Neural cell (in vitro differentiated cells): Measurements from ENCODE around the gene ZNF3. TPM values are rescaled to one million over a fixed set of nuclear protein-coding genes. Genes with fewer than 3 reads are reported as not detected.

Experiments
- H2AFZ ChIP-seq: fragments of 200-600, 300-800 bp; sonication (generic), shearing (Covaris generic); 2 replicates; pipeline ENCODE4 v1.6.0; 2014; ENCODE audit warnings: low read depth, mild to moderate bottlenecking, antibody characterized with exemption, low read length, moderate library complexity
- H3F3A ChIP-seq: fragments of 200-600 bp; shearing (Covaris generic); 2 replicates; pipeline ENCODE4 v1.6.1; 2016; ENCODE audit warnings: mild to moderate bottlenecking, moderate library complexity, mixed read lengths, antibody characterized with exemption, low read length; ENCODE audit not compliant: insufficient read depth, poor library complexity, severe bottlenecking
- H3K27ac ChIP-seq: fragments of 200-600, 300-800 bp; sonication (generic), shearing (Covaris generic); 2 replicates; pipeline ENCODE4 v1.5.1; 2014; ENCODE audit warnings: mild to moderate bottlenecking, low read length, moderate library complexity
- H3K27me3 ChIP-seq: fragments of 300-800, 200-600 bp; sonication (generic), shearing (Covaris generic); 2 replicates; pipeline ENCODE4 v1.6.0; 2014; ENCODE audit warnings: mild to moderate bottlenecking, low read depth, low read length, moderate library complexity; ENCODE audit not compliant: insufficient read depth
- H3K36me3 ChIP-seq: fragments of 300-800, 200-600 bp; sonication (generic), shearing (Covaris generic); 2 replicates; pipeline ENCODE4 v1.5.1; 2014; ENCODE audit warnings: mild to moderate bottlenecking, antibody characterized with exemption, low read length, moderate library complexity; ENCODE audit not compliant: insufficient read depth
- H3K4me2 ChIP-seq: fragments of 300-800, 200-600 bp; sonication (generic), shearing (Covaris generic); 2 replicates; pipeline ENCODE4 v1.6.0; 2014; ENCODE audit warnings: mild to moderate bottlenecking, low read length
- H3K4me3 ChIP-seq: fragments of 300-800, 200-600 bp; sonication (generic), shearing (Covaris generic); 2 replicates; pipeline ENCODE4 v1.5.1; 2014; ENCODE audit warnings: mild to moderate bottlenecking, low read length, moderate library complexity
- H3K79me2 ChIP-seq: fragments of 200-600 bp; shearing (Covaris generic); replicated peaks from 2 replicates; pipeline ENCODE4 v1.6.0; 2014; ENCODE audit warnings: mild to moderate bottlenecking, low read length, moderate library complexity; ENCODE audit not compliant: insufficient read depth
- H3K9ac ChIP-seq: fragments of 300-800, 200-600 bp; sonication (generic), shearing (Covaris generic); 2 replicates; pipeline ENCODE4 v1.6.1; 2016; ENCODE audit warnings: mild to moderate bottlenecking, low read length, mixed read lengths
- H3K9me2 ChIP-seq: fragments of 200-600 bp; shearing (Covaris generic); 2 replicates; pipeline ENCODE4 v1.6.1; 2016; ENCODE audit warnings: mild to moderate bottlenecking, low read length, mixed read lengths; ENCODE audit not compliant: insufficient read depth
- H3K9me3 ChIP-seq: fragments of 200-600, 300-800 bp; sonication (generic), shearing (Covaris generic); 2 replicates; pipeline ENCODE4 v1.6.1; 2016; ENCODE audit warnings: mild to moderate bottlenecking, mixed run types, low read length, moderate library complexity, mixed read lengths
- H4K20me1 ChIP-seq: fragments of 200-600 bp; shearing (Covaris generic); 2 replicates; pipeline ENCODE4 v1.6.1; 2016; ENCODE audit warnings: mild to moderate bottlenecking, mixed run types; ENCODE audit not compliant: insufficient read depth
- EP300 ChIP-seq: fragments of 450-650 bp; conservative IDR thresholded peaks from 2 replicates; pipeline ENCODE4 v1.6.1; 2014; ENCODE audit warnings: antibody characterized with exemption, mild to moderate bottlenecking, moderate library complexity; ENCODE audit not compliant: poor library complexity, severe bottlenecking
- EZH2 ChIP-seq: fragments of 200-600, 300-800 bp; shearing (Covaris generic), sonication (generic); IDR thresholded peaks from 2 replicates; pipeline ENCODE4 v1.6.1; 2014; ENCODE audit warnings: antibody characterized with exemption, low read length, borderline replicate concordance, mild to moderate bottlenecking; ENCODE audit not compliant: insufficient read depth, poor library complexity, severe bottlenecking
- MXI1 ChIP-seq: fragments of 450-650 bp; conservative IDR thresholded peaks from 2 replicates; pipeline ENCODE4 v1.6.1; 2014; ENCODE audit warnings: antibody characterized with exemption, mild to moderate bottlenecking; ENCODE audit not compliant: poor library complexity, severe bottlenecking
- POLR2AphosphoS5 ChIP-seq: IDR thresholded peaks from 2 replicates; pipeline ENCODE4 v1.6.1; 2012
- RAD21 ChIP-seq: fragments of 450-650 bp; conservative IDR thresholded peaks from 2 replicates; pipeline ENCODE4 v1.6.1; 2014; ENCODE audit warnings: antibody characterized with exemption, mild to moderate bottlenecking, moderate library complexity
- SMC3 ChIP-seq: fragments of 450-650 bp; conservative IDR thresholded peaks from 2 replicates; pipeline ENCODE4 v1.6.1; 2014; ENCODE audit warnings: antibody characterized with exemption, mild to moderate bottlenecking, moderate library complexity; ENCODE audit not compliant: poor library complexity
- TAF1 ChIP-seq: IDR thresholded peaks from 2 replicates; pipeline ENCODE4 v1.6.1; 2012; ENCODE audit warnings: low read depth
- polyA plus RNA-seq: library from polyadenylated mRNA; depleted of rRNA; stranded (reverse); fragments of >200 nt; gene quantifications from 2 replicates; pipeline ENCODE4 v1.2.3, GENCODE V29; 2014
- TF ChIP-seq, protein P1 (sequence below): fragments of 450-650 bp; IDR thresholded peaks from 2 replicates; pipeline ENCODE4 v1.5.1; 2014; ENCODE audit warnings: antibody characterized with exemption, mild to moderate bottlenecking, moderate library complexity; ENCODE audit not compliant: poor library complexity, severe bottlenecking
- TF ChIP-seq, protein P2 (sequence below): IDR thresholded peaks from 2 replicates; pipeline ENCODE4 v1.6.1; 2012; ENCODE audit warnings: borderline replicate concordance

ZNF3 gene
- polyA plus RNA-seq, 1 donor from 2014 or later: 57.2 TPM

DNA sequence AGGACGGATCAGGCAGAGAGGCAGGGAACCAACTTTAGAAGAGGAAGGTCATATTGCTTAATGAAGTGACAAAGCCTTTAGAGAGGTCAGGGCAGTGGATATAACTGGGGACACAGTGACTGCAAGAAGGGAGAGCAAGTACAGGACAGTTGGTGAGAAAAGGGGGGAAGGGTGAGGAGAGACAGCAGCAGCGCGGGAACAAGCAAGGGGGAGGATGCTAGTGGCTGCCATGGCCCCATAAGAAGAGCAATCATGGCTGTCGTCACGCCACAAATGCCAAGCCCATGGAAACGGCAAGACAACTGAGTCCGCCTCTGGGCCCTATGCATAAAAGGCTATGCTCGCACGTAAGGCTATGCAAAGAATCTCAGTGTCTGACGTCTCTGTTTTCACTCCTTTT, 9.1 kb downstream of the ZNF3 start:
- no peak overlapping the region for H3K4me2 ChIP-seq
- H3K27ac ChIP-seq: no peak overlapping the region
- peaks cover 42% of the 10 kb centered on the region for H3K36me3 ChIP-seq
- peaks cover 12% of the 10 kb centered on the region for H3K9me3 ChIP-seq
- no peaks in the 10 kb centered on the region for H3K9me2 ChIP-seq
- no peak overlapping the region for H2AFZ ChIP-seq
- H3K79me2 ChIP-seq: peaks cover 10% of the 10 kb centered on the region
- H4K20me1 ChIP-seq: no peaks in the 10 kb centered on the region
- H3K27me3 ChIP-seq: no peaks in the 10 kb centered on the region
- TF ChIP-seq, protein P1, sequence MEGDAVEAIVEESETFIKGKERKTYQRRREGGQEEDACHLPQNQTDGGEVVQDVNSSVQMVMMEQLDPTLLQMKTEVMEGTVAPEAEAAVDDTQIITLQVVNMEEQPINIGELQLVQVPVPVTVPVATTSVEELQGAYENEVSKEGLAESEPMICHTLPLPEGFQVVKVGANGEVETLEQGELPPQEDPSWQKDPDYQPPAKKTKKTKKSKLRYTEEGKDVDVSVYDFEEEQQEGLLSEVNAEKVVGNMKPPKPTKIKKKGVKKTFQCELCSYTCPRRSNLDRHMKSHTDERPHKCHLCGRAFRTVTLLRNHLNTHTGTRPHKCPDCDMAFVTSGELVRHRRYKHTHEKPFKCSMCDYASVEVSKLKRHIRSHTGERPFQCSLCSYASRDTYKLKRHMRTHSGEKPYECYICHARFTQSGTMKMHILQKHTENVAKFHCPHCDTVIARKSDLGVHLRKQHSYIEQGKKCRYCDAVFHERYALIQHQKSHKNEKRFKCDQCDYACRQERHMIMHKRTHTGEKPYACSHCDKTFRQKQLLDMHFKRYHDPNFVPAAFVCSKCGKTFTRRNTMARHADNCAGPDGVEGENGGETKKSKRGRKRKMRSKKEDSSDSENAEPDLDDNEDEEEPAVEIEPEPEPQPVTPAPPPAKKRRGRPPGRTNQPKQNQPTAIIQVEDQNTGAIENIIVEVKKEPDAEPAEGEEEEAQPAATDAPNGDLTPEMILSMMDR: no peak
- no peak for TF ChIP-seq POLR2AphosphoS5
- no peak overlapping the region for H3K4me3 ChIP-seq
- no peak overlapping the region for H3K9ac ChIP-seq
- no peaks in the 10 kb centered on the region for H3F3A ChIP-seq

DNA sequence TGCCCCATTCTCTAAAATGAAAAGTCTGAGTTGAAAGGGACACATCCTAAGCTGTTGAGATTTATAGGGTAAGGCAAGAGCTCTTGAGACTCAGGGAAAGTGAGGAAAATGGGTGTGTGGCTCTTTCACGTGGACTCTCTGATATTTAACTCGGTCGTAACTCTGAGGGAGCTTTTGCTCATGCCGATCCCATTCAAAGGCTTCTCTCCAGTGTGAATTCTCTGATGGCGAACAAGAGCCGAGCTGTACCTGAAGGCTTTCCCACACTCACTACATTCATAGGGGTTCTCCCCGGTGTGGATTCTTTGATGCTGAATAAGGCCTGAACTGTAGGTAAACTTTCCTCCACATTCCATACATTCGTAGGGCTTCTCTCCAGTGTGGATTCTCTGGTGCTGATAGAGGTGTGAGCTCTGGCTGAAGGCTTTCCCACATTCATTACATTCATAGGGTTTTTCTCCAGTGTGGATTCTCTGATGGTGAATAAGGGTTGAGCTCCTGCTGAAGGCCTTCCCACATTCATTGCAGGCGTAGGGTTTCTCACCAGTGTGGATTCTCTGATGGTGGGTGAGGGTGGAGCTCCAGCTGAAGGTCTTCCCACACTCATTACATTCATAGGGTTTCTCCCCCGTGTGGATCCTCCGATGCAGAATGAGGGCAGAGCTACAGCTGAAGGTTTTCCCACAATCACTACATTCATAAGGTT, 10.4 kb downstream of the ZNF3 start:
- Histone ChIP-seq H3K9me2 (no peaks in the 10 kb centered on the region), H3K9me3 (peaks cover 12% of the 10 kb centered on the region), H3K4me3 (no peak overlapping the region), H3K9ac (no peak overlapping the region), H2AFZ (no peak overlapping the region), H3K36me3 (peaks cover 36% of the 10 kb centered on the region), H3K4me2 (no peak overlapping the region), H3F3A (no peaks in the 10 kb centered on the region), H4K20me1 (no peaks in the 10 kb centered on the region), H3K27ac (no peak overlapping the region), H3K79me2 (peaks cover 3% of the 10 kb centered on the region), H3K27me3 (no peaks in the 10 kb centered on the region)
- TF ChIP-seq TAF1 (no peak), EZH2 (no peak), EP300 (no peak), MXI1 (no peak), POLR2AphosphoS5 (no peak), RAD21 (no peak), SMC3 (no peak)
- TF ChIP-seq, protein P1: no peak
- TF ChIP-seq, protein P2, sequence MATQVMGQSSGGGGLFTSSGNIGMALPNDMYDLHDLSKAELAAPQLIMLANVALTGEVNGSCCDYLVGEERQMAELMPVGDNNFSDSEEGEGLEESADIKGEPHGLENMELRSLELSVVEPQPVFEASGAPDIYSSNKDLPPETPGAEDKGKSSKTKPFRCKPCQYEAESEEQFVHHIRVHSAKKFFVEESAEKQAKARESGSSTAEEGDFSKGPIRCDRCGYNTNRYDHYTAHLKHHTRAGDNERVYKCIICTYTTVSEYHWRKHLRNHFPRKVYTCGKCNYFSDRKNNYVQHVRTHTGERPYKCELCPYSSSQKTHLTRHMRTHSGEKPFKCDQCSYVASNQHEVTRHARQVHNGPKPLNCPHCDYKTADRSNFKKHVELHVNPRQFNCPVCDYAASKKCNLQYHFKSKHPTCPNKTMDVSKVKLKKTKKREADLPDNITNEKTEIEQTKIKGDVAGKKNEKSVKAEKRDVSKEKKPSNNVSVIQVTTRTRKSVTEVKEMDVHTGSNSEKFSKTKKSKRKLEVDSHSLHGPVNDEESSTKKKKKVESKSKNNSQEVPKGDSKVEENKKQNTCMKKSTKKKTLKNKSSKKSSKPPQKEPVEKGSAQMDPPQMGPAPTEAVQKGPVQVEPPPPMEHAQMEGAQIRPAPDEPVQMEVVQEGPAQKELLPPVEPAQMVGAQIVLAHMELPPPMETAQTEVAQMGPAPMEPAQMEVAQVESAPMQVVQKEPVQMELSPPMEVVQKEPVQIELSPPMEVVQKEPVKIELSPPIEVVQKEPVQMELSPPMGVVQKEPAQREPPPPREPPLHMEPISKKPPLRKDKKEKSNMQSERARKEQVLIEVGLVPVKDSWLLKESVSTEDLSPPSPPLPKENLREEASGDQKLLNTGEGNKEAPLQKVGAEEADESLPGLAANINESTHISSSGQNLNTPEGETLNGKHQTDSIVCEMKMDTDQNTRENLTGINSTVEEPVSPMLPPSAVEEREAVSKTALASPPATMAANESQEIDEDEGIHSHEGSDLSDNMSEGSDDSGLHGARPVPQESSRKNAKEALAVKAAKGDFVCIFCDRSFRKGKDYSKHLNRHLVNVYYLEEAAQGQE: no peak
